Activated CD8-positive, alpha-beta T cell treated with anti-CD3 and anti-CD28 coated beads, Interleukin-2, amount 10 ng/mL, durations not matched to agents 7 days and 5 days (primary cell): ENCODE measurements around the gene GCK. TPM values are rescaled to one million over a fixed set of nuclear protein-coding genes. Genes with fewer than 3 reads are reported as not detected.

Experiments used
- ATAC-seq: fragments of 150-1000 bp; cut with Tn5 transposase; one replicate; pipeline ENCODE4 v1.10.0; 2021; ENCODE audit warnings: moderate library complexity
- CTCF ChIA-PET: fragments of 350-600 bp; sonication (Branson Sonifier 250); formaldehyde crosslinking; loops from one replicate; lab custom pipeline; 2021; ENCODE audit warnings: antibody characterized with exemption; lab: Charles Lee
- POLR2A ChIA-PET: fragments of 350-600 bp; sonication (Branson Sonifier 250); formaldehyde crosslinking; loops from one replicate; lab custom pipeline; 2021; ENCODE audit warnings: antibody characterized with exemption; lab: Charles Lee
- DNase-seq: peaks from one replicate; pipeline ENCODE4 v3.0.0-alpha.2; 2020
- H3K27ac Mint-ChIP-seq: one replicate; pipeline ENCODE4 v1.8.0; 2021; ENCODE audit warnings: mild to moderate bottlenecking, mixed read lengths
- H3K27me3 Mint-ChIP-seq: one replicate; pipeline ENCODE4 v1.8.0; 2021; ENCODE audit warnings: low read depth, mixed read lengths
- H3K36me3 Mint-ChIP-seq: one replicate; pipeline ENCODE4 v1.8.0; 2021; ENCODE audit warnings: low read depth, mixed read lengths
- H3K4me1 Mint-ChIP-seq: one replicate; pipeline ENCODE4 v1.8.0; 2021; ENCODE audit warnings: low read depth, mixed read lengths
- H3K4me3 Mint-ChIP-seq: one replicate; pipeline ENCODE4 v1.8.0; 2021; ENCODE audit warnings: mild to moderate bottlenecking, mixed read lengths
- H3K9me3 Mint-ChIP-seq: one replicate; pipeline ENCODE4 v1.8.0; 2022; ENCODE audit warnings: mixed read lengths; ENCODE audit not compliant: insufficient read depth
- total RNA-seq, 2 experiments: library from RNA; stranded (reverse); gene quantifications; one replicate each; pipeline ENCODE4 v1.2.3, GENCODE V29; 2021

The GCK gene
- total RNA-seq, 2 experiments from 2014 or later: not detected

- Mint-ChIP-seq H3K4me1 (peaks cover 16% of the 10 kb centered on the region), H3K27me3 (peaks cover 2% of the 10 kb centered on the region), H3K4me3 (no peak overlapping the region), H3K27ac (peak overlapping the region; percentile 30), H3K36me3 (peaks cover 3% of the 10 kb centered on the region), H3K9me3 (no peaks in the 10 kb centered on the region)
- no peak for ATAC-seq
- POLR2A ChIA-PET: no interaction called here
- CTCF ChIA-PET: interaction anchor here (0.6 to 1.8 kb wide), 12 partner anchors 10 to 177 kb away, joined by 3 to 8 read pairs (median 4); no protein-coding TSS in a partner anchor
- peak; percentile 65 for DNase-seq
These were observed 7.2 kb upstream of the GCK start for GRCh38 chr7:44196450-44196872.

- Mint-ChIP-seq H3K36me3 (peaks cover 3% of the 10 kb centered on the region), H3K4me3 (no peak overlapping the region), H3K9me3 (no peaks in the 10 kb centered on the region), H3K27ac (no peak overlapping the region), H3K27me3 (peaks cover 2% of the 10 kb centered on the region), H3K4me1 (peaks cover 14% of the 10 kb centered on the region)
- ChIA-PET POLR2A (no interaction called here), CTCF (interaction anchor here (0.6 to 1.7 kb wide), 10 partner anchors 9 to 176 kb away, joined by 3 to 8 read pairs (median 4); no protein-coding TSS in a partner anchor)
- ATAC-seq (no peak), DNase-seq (no peak)
These were observed 6.7 kb upstream of the GCK start for GRCh38 chr7:44195889-44196288.

- Mint-ChIP-seq H3K4me3 (no peak overlapping the region), H3K4me1 (peaks cover 11% of the 10 kb centered on the region), H3K36me3 (no peaks in the 10 kb centered on the region), H3K27ac (no peak overlapping the region), H3K9me3 (no peaks in the 10 kb centered on the region), H3K27me3 (peaks cover 6% of the 10 kb centered on the region)
- ATAC-seq (no peak), DNase-seq (no peak)
- ChIA-PET POLR2A (interaction anchor here (0.6 kb wide), 1 partner anchor 22 kb away, joined by 3 read pairs; no protein-coding TSS in a partner anchor), CTCF (no interaction called here)
These were observed 5.4 kb upstream of the GCK start for GRCh38 chr7:44194562-44195145.

GRCh38 chr7:44194069-44194468 is 4.8 kb upstream of the GCK start:
- POLR2A ChIA-PET: no interaction called here
- CTCF ChIA-PET: no interaction called here
- no peak overlapping the region for H3K27ac Mint-ChIP-seq
- H3K4me1 Mint-ChIP-seq: peaks cover 11% of the 10 kb centered on the region
- no peaks in the 10 kb centered on the region for H3K9me3 Mint-ChIP-seq
- DNase-seq: no peak
- no peaks in the 10 kb centered on the region for H3K36me3 Mint-ChIP-seq
- H3K27me3 Mint-ChIP-seq: peaks cover 6% of the 10 kb centered on the region
- no peak for ATAC-seq
- no peak overlapping the region for H3K4me3 Mint-ChIP-seq

GRCh38 chr7:44193011-44193802 is 4.0 kb upstream of the GCK start:
- CTCF ChIA-PET: no interaction called here
- DNase-seq (no peak), ATAC-seq (no peak)
- Mint-ChIP-seq H3K27me3 (peaks cover 6% of the 10 kb centered on the region), H3K4me3 (no peak overlapping the region), H3K36me3 (no peaks in the 10 kb centered on the region), H3K27ac (no peak overlapping the region), H3K9me3 (no peaks in the 10 kb centered on the region), H3K4me1 (peaks cover 11% of the 10 kb centered on the region)
- POLR2A ChIA-PET: no interaction called here

- no peak for ATAC-seq
- H3K27ac Mint-ChIP-seq: no peak overlapping the region
- CTCF ChIA-PET: no interaction called here
- no peak overlapping the region for H3K4me3 Mint-ChIP-seq
- no peaks in the 10 kb centered on the region for H3K9me3 Mint-ChIP-seq
- H3K36me3 Mint-ChIP-seq: no peaks in the 10 kb centered on the region
- peaks cover 6% of the 10 kb centered on the region for H3K27me3 Mint-ChIP-seq
- no peak for DNase-seq
- peaks cover 7% of the 10 kb centered on the region for H3K4me1 Mint-ChIP-seq
- POLR2A ChIA-PET: no interaction called here
These were observed 1.9 kb upstream of the GCK start for GRCh38 chr7:44191171-44191570.

- Mint-ChIP-seq H3K9me3 (no peaks in the 10 kb centered on the region), H3K27me3 (peaks cover 6% of the 10 kb centered on the region), H3K36me3 (no peaks in the 10 kb centered on the region), H3K27ac (no peak overlapping the region), H3K4me3 (no peak overlapping the region), H3K4me1 (peaks cover 2% of the 10 kb centered on the region)
- CTCF ChIA-PET: no interaction called here
- ATAC-seq (no peak), DNase-seq (no peak)
- POLR2A ChIA-PET: no interaction called here
These were observed 994 bp upstream of the GCK start for GRCh38 chr7:44189993-44190872.

- POLR2A ChIA-PET: no interaction called here
These were observed 586 bp downstream of the GCK start for GRCh38 chr7:44188480-44189225.

GRCh38 chr7:44187636-44188416 is 1.4 kb downstream of the GCK start:
- Mint-ChIP-seq H3K4me3 (no peak overlapping the region), H3K4me1 (no peaks in the 10 kb centered on the region), H3K9me3 (peaks cover 4% of the 10 kb centered on the region), H3K27ac (no peak overlapping the region), H3K27me3 (peaks cover 3% of the 10 kb centered on the region), H3K36me3 (no peaks in the 10 kb centered on the region)
- no peak for ATAC-seq
- ChIA-PET CTCF (no interaction called here), POLR2A (no interaction called here)
- DNase-seq: no peak

More at GRCh38 chr7:44188480-44189225, 586 bp downstream of the GCK start:
- no peaks in the 10 kb centered on the region for H3K36me3 Mint-ChIP-seq
- no peaks in the 10 kb centered on the region for H3K9me3 Mint-ChIP-seq
- peaks cover 6% of the 10 kb centered on the region for H3K27me3 Mint-ChIP-seq
- no peak for ATAC-seq
- DNase-seq: no peak
- H3K4me3 Mint-ChIP-seq: no peak overlapping the region
- no peak overlapping the region for H3K27ac Mint-ChIP-seq
- CTCF ChIA-PET: no interaction called here
- no peaks in the 10 kb centered on the region for H3K4me1 Mint-ChIP-seq

GRCh38 chr7:44186736-44187135 is 2.5 kb downstream of the GCK start:
- Mint-ChIP-seq H3K36me3 (no peaks in the 10 kb centered on the region), H3K9me3 (peaks cover 5% of the 10 kb centered on the region), H3K4me3 (no peak overlapping the region), H3K4me1 (no peaks in the 10 kb centered on the region), H3K27ac (peak overlapping the region; percentile 18), H3K27me3 (peaks cover 3% of the 10 kb centered on the region)
- DNase-seq: no peak
- CTCF ChIA-PET: interaction anchor here (1.6 kb wide), 1 partner anchor 9 kb away, joined by 4 read pairs; no protein-coding TSS in a partner anchor
- POLR2A ChIA-PET: no interaction called here
- ATAC-seq: no peak
